Activated CD4-positive, alpha-beta T cell treated with anti-CD3 and anti-CD28 coated beads, Interleukin-2, amount 10 ng/mL, durations not matched to agents 24 days and 14 days (primary cell): Measurements from ENCODE around the gene TUBA4B. TPM values are rescaled to one million over a fixed set of nuclear protein-coding genes. Genes with fewer than 3 reads are reported as not detected.
"Not testable (repeated sequence)": the region's sequence is repeated elsewhere in the genome, so short reads cannot be mapped to it uniquely, and the experiment has no call there.

Experiments used
- DNase-seq: peaks from one replicate; pipeline ENCODE4 v3.0.0; 2022
- H3K27ac Mint-ChIP-seq: one replicate; pipeline ENCODE4 v1.8.0; 2022; ENCODE audit warnings: mild to moderate bottlenecking, mixed read lengths
- H3K27me3 Mint-ChIP-seq: one replicate; pipeline ENCODE4 v1.8.0; 2022; ENCODE audit warnings: mixed read lengths
- H3K36me3 Mint-ChIP-seq: one replicate; pipeline ENCODE4 v1.8.0; 2022; ENCODE audit warnings: low read depth, mild to moderate bottlenecking, mixed read lengths
- H3K4me1 Mint-ChIP-seq: one replicate; pipeline ENCODE4 v1.8.0; 2021; ENCODE audit warnings: mixed read lengths
- H3K4me3 Mint-ChIP-seq: one replicate; pipeline ENCODE4 v1.8.0; 2022; ENCODE audit warnings: mild to moderate bottlenecking, moderate library complexity, mixed read lengths
- H3K9me3 Mint-ChIP-seq: one replicate; pipeline ENCODE4 v1.8.0; 2021; ENCODE audit warnings: mixed read lengths
- intact Hi-C: fragments of 100-400 bp; cut with micrococcal nuclease; formaldehyde crosslinking; loops from one replicate; pipeline ENCODE4 v1.15.1; 2023
- total RNA-seq: library from RNA; stranded (reverse); gene quantifications from 2 replicates; pipeline ENCODE4 v1.2.3, GENCODE V29; 2022

Gene TUBA4B
- total RNA-seq, 1 donor from 2014 or later: not detected

- no peak for DNase-seq
- Mint-ChIP-seq H3K27me3 (peaks cover 54% of the 10 kb centered on the region), H3K4me1 (no peaks in the 10 kb centered on the region), H3K9me3 (no peaks in the 10 kb centered on the region), H3K36me3 (no peaks in the 10 kb centered on the region), H3K4me3 (no peak overlapping the region), H3K27ac (no peak overlapping the region)
- intact Hi-C loops: no loop called here
Measured at GRCh38 chr2:219304223-219304622, 51.2 kb downstream of the TUBA4B start.

DNA sequence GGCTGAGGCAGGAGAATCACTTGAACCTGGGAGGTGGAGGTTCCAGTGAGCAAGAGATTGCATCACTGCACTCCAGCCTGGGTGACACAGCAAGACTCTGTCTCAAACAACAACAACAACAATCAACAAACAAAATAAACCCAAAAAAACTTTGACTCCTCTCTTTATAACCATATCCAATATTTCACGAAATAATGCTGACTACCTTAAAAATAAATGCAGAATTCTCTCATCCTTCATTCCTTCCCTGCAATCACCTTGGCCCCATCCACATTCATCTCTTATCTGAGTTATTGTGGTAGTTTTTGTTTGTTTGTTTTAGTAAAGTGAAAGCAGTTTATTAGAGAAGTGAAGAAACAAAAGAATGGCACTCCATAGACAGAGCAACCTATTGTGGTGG, 53.0 kb downstream of the TUBA4B start:
- Mint-ChIP-seq H3K4me3 (no peak overlapping the region), H3K36me3 (no peaks in the 10 kb centered on the region), H3K27me3 (peaks cover 62% of the 10 kb centered on the region)

GRCh38 chr2:219308142-219309101, 55.4 kb downstream of the TUBA4B start:
- H3K4me1 Mint-ChIP-seq: no peaks in the 10 kb centered on the region
- peaks cover 51% of the 10 kb centered on the region for H3K27me3 Mint-ChIP-seq
- intact Hi-C loops: no loop called here
- H3K4me3 Mint-ChIP-seq: no peak overlapping the region
- peak; percentile 94 for DNase-seq
- no peak overlapping the region for H3K27ac Mint-ChIP-seq
- no peaks in the 10 kb centered on the region for H3K36me3 Mint-ChIP-seq
- H3K9me3 Mint-ChIP-seq: no peaks in the 10 kb centered on the region

More for the DNA sequence above, 53.0 kb downstream of the TUBA4B start:
- no peak overlapping the region for H3K27ac Mint-ChIP-seq
- DNase-seq: no peak
- H3K4me1 Mint-ChIP-seq: no peaks in the 10 kb centered on the region
- intact Hi-C loops: no loop called here
- no peaks in the 10 kb centered on the region for H3K9me3 Mint-ChIP-seq

- no peak within 1 kb of the TSS for H3K27ac Mint-ChIP-seq
- H3K4me3 Mint-ChIP-seq: no peak within 1 kb of the TSS
- H3K4me1 Mint-ChIP-seq: no peaks in the 10 kb centered on the region
- intact Hi-C loops: no loop called here
- H3K27me3 Mint-ChIP-seq: peaks cover 48% of the 10 kb centered on the region
- no peaks in the 10 kb centered on the region for H3K9me3 Mint-ChIP-seq
- H3K36me3 Mint-ChIP-seq: no peaks in the 10 kb centered on the region
- no peak for DNase-seq
Measured at GRCh38 chr2:219309278-219309677, 56.2 kb downstream of the TUBA4B start, which contains the start of gene PTPRN. Gene PTPRN (minus strand): TSS chr2:219309401. CDS start chr2:219309332, 69 bp downstream.

DNA sequence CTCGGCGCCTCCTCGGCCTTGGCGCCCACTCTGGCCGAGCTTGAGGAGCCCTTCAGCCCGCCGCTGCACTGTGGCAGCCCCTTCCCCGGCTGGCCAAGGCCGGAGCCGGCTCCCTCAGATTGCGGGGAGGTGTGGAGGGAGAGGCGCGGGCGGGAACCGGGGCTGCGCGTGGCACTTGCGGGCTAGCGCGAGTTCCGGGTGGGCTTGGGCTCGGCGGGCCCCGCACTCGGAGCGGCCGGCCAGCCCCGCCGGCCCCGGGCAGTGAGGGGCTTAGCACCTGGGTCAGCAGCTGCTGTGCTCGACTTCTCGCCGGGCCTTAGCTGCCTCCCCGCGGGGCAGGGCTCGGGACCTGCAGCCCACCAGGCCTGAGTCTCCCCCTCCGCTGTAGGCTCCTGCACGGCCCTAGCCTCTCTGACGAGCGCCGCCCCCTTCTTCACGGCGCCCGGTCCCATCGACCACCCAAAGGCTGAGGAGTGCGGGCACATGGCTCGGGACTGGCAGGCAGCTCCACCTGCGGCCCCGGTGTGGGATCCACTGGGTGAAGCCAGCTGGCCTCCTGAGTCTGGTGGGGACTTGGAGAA, 59.7 kb downstream of the TUBA4B start:
- intact Hi-C loops, H3K9me3 Mint-ChIP-seq, H3K4me1 Mint-ChIP-seq, H3K4me3 Mint-ChIP-seq, DNase-seq, H3K27ac Mint-ChIP-seq, H3K36me3 Mint-ChIP-seq: not testable (repeated sequence)
- H3K27me3 Mint-ChIP-seq: peaks cover 26% of the 10 kb centered on the region

DNA sequence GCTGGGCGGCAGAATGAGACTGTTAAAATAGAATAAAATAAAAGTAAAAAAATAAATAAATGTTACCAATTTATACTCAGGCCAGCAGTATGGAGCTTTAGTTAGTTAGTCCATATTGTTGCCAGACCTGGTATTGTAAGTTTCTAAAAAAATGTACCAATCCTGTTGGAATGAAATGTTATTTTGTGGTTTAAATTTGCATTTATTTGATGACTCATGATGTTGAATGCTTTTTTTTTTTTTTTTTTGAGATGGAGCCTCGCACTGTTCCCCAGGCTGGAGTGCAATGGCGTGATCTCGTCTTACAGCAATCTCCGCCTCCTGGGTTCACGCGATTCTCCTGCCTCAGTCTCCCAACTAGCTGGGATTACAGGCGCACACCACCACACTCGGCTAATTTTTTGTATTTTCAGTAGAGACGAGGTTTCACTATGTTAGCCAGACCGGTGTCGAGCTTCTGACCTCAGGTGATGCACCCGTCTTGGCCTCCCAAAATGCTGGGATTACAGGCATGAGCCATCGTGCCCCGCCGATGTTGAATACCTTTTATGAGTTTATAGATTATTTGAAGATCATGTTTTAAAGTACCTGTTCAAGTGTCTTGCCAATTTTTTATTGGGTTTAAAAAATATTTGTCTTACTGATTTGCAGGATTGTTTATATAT, 61.9 kb downstream of the TUBA4B start:
- no peaks in the 10 kb centered on the region for H3K4me1 Mint-ChIP-seq
- no peak overlapping the region for H3K27ac Mint-ChIP-seq
- no peak for DNase-seq
- H3K4me3 Mint-ChIP-seq: no peak overlapping the region
- peaks cover 11% of the 10 kb centered on the region for H3K27me3 Mint-ChIP-seq
- no peaks in the 10 kb centered on the region for H3K36me3 Mint-ChIP-seq
- intact Hi-C loops: no loop called here
- no peaks in the 10 kb centered on the region for H3K9me3 Mint-ChIP-seq

Other genes with a start within 250 kb of the TUBA4B start
- not detected in 2 replicates for gene CFAP65, start 211.7 kb upstream of the TUBA4B start, total RNA-seq
- not detected in 2 replicates for gene IHH, start 192.3 kb upstream of the TUBA4B start, total RNA-seq
- 20.7 and 22.8 TPM in 2 replicates for gene NHEJ1, start 92.4 kb upstream of the TUBA4B start, total RNA-seq
- 1.8 and 2.3 TPM in 2 replicates for gene SLC23A3, start 83.2 kb upstream of the TUBA4B start, total RNA-seq
- 62.0 and 62.6 TPM in 2 replicates for gene CNPPD1, start 76.3 kb upstream of the TUBA4B start, total RNA-seq
- 54.1 and 57.4 TPM in 2 replicates for gene RETREG2, start 75.0 kb upstream of the TUBA4B start, total RNA-seq
- 36.7 and 37.4 TPM in 2 replicates for gene ZFAND2B, start 46.5 kb upstream of the TUBA4B start, total RNA-seq
- 28.8 TPM in 2 replicates for gene ABCB6, start 34.3 kb upstream of the TUBA4B start, total RNA-seq
- 61.6 and 67.2 TPM in 2 replicates for gene ATG9A, start 23.6 kb upstream of the TUBA4B start, total RNA-seq
- gene ANKZF1, start 23.4 kb upstream of the TUBA4B start, total RNA-seq: 144 and 149 TPM in 2 replicates
- 4.6 and 4.9 TPM in 2 replicates for gene GLB1L, start 7.8 kb upstream of the TUBA4B start, total RNA-seq
- 29.1 and 31.7 TPM in 2 replicates for gene STK16, start 7.8 kb upstream of the TUBA4B start, total RNA-seq
- gene TUBA4A, start 675 bp downstream of the TUBA4B start, total RNA-seq: 235 and 240 TPM in 2 replicates
- 49.7 and 52.4 TPM in 2 replicates for gene DNAJB2, start 26.1 kb downstream of the TUBA4B start, total RNA-seq
- 0.07 TPM in 1 of 2 replicates, not detected in the other for gene PTPRN, start 56.2 kb downstream of the TUBA4B start, total RNA-seq
- gene RESP18, start 79.5 kb downstream of the TUBA4B start, total RNA-seq: not detected in 2 replicates
- 129 and 148 TPM in 2 replicates for gene DNPEP, start 134.7 kb downstream of the TUBA4B start, total RNA-seq
- gene DES, start 165.1 kb downstream of the TUBA4B start, total RNA-seq: not detected in 2 replicates
- gene SPEG, start 181.6 kb downstream of the TUBA4B start, total RNA-seq: 0.07 TPM in 1 of 2 replicates, not detected in the other
- gene GMPPA, start 245.6 kb downstream of the TUBA4B start, total RNA-seq: 45.5 and 46.0 TPM in 2 replicates